Naive thymus-derived CD4-positive, alpha-beta T cell (primary cell): ENCODE measurements around the gene SPRN. TPM values are rescaled to one million over a fixed set of nuclear protein-coding genes. Genes with fewer than 3 reads are reported as not detected.

Experiments used
- ATAC-seq: fragments of 150-1000 bp; cut with Tn5 transposase; 2 replicates; pipeline ENCODE4 v1.10.0; 2021; ENCODE audit warnings: mild to moderate bottlenecking, moderate library complexity
- CTCF ChIA-PET: fragments of 350-600 bp; sonication (Branson Sonifier 250); formaldehyde crosslinking; loops from one replicate; lab custom pipeline; 2021; ENCODE audit warnings: antibody characterized with exemption; lab: Charles Lee
- POLR2A ChIA-PET: fragments of 350-600 bp; sonication (Branson Sonifier 250); formaldehyde crosslinking; loops from one replicate; lab custom pipeline; 2021; ENCODE audit warnings: antibody characterized with exemption, inconsistent platforms; lab: Charles Lee
- DNase-seq, 9 donors: peaks; one replicate each; pipeline versions ENCODE4 v3.0.0 to v3.0.0-alpha.2; 2020 to 2022; ENCODE audit warnings: mixed read lengths in 1 of 9
- H3K27ac ChIP-seq: one replicate; pipeline ENCODE4 v1.7.0; 2013; ENCODE audit warnings: mild to moderate bottlenecking, low read depth, low read length, moderate library complexity
- H3K27me3 ChIP-seq, 2 donors: one replicate each; pipeline ENCODE4 v1.7.0; 2013; ENCODE audit warnings: low read length in 2 of 2, mild to moderate bottlenecking in 2 of 2, moderate library complexity in 2 of 2; ENCODE audit not compliant: control insufficient read depth in 2 of 2, insufficient read depth in 2 of 2
- H3K36me3 ChIP-seq, 3 experiments: 1 replicate in 2 of 3; 2 replicates in 1 of 3; pipeline ENCODE4 v1.7.0; 2013; ENCODE audit warnings: low read length in 3 of 3, mild to moderate bottlenecking in 3 of 3, moderate library complexity in 1 of 3; ENCODE audit not compliant: insufficient read depth in 3 of 3, control insufficient read depth in 2 of 3
- H3K4me1 ChIP-seq, 2 donors: one replicate each; pipeline ENCODE4 v1.7.0; 2013; ENCODE audit warnings: low read length in 2 of 2, mild to moderate bottlenecking in 2 of 2, moderate library complexity in 1 of 2; ENCODE audit not compliant: control insufficient read depth in 2 of 2, insufficient read depth in 2 of 2
- H3K4me3 ChIP-seq: 2 replicates; pipeline ENCODE4 v1.7.0; 2013; ENCODE audit warnings: mild to moderate bottlenecking, low read length
- H3K9me3 ChIP-seq, 3 experiments: 1 replicate in 2 of 3; 2 replicates in 1 of 3; pipeline ENCODE4 v1.7.0; 2013; ENCODE audit warnings: low read length in 3 of 3; ENCODE audit not compliant: control insufficient read depth in 2 of 3
- H3K27ac Mint-ChIP-seq, 9 donors: one replicate each; pipeline ENCODE4 v1.8.0; 2020 to 2022; ENCODE audit warnings: mixed read lengths in 9 of 9, mild to moderate bottlenecking in 8 of 9, moderate library complexity in 5 of 9, inconsistent platforms in 2 of 9
- H3K27me3 Mint-ChIP-seq, 5 donors: one replicate each; pipeline ENCODE4 v1.8.0; 2021 to 2022; ENCODE audit warnings: mixed read lengths in 5 of 5, mild to moderate bottlenecking in 1 of 5
- H3K36me3 Mint-ChIP-seq, 5 donors: one replicate each; pipeline ENCODE4 v1.8.0; 2020 to 2022; ENCODE audit warnings: mixed read lengths in 5 of 5, mild to moderate bottlenecking in 3 of 5, inconsistent platforms in 1 of 5
- H3K4me1 Mint-ChIP-seq, 7 donors: one replicate each; pipeline ENCODE4 v1.8.0; 2020 to 2022; ENCODE audit warnings: mixed read lengths in 7 of 7, mild to moderate bottlenecking in 3 of 7, inconsistent platforms in 1 of 7
- H3K4me3 Mint-ChIP-seq, 10 donors: one replicate each; pipeline ENCODE4 v1.8.0; 2020 to 2022; ENCODE audit warnings: mild to moderate bottlenecking in 10 of 10, mixed read lengths in 10 of 10, moderate library complexity in 6 of 10, inconsistent platforms in 2 of 10
- H3K9me3 Mint-ChIP-seq, 11 donors: one replicate each; pipeline ENCODE4 v1.8.0; 2020 to 2022; ENCODE audit warnings: mixed read lengths in 11 of 11, mild to moderate bottlenecking in 4 of 11, inconsistent platforms in 1 of 11, moderate library complexity in 1 of 11
- intact Hi-C, 2 donors: fragments of 100-400 bp; cut with micrococcal nuclease; formaldehyde crosslinking; loops; one replicate each; pipeline ENCODE4 v1.15.1; 2023
- polyA plus RNA-seq, 2 donors: library from polyadenylated mRNA; unstranded; fragments of 300-500 nt; fragmentation: Illumina TruSeq; gene quantifications; one replicate each; pipeline ENCODE4 v1.2.3, GENCODE V29; 2021
- total RNA-seq, 6 experiments: library from RNA in 5 of 6; stranded (reverse) in 5 of 6; gene quantifications; 1 replicate in 5 of 6; 2 replicates in 1 of 6; pipeline ENCODE4 v1.2.3 and lab custom pipeline; 2021 to 2026

The SPRN gene
- total and polyA plus RNA-seq, 7 experiments from 2014 or later, result 0.10 to 0.34 TPM; not detected in 5

DNA sequence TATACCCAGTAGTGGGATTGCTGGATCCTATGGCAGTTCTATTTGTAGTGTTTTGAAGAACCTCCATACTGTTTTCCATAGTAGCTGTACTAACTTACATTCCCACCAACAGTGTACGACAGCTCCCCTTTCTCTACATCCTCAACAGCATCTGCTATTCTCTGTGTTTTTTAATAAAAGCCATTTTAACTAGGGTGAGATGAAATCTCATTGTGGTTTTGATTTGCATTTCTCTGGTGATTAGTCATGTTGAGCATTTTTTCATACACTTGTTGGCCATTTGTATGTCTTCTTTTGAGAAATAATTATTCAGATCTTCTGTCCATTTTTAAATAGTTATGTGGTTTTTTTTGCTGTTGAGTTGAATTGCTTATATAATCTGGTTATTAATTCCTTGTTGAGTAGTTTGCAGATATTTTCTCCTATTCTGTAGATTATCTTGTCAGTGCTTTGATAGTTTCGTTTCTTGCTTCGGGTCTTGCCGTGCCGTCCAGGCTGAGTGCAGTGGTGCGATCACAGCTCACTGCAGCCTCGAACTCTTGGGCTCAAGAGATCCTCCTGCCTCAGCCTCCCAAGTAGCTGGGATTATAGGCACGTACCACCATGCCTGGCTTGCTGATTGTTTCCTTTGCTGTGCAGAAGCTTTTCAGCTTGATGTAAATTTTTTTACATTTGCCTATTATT, 18.4 kb downstream of the SPRN start:
- H3K27ac ChIP-seq, result no peak overlapping the region
- H3K27me3 Mint-ChIP-seq, result no peaks in the 10 kb centered on the region
- peaks cover 0 to 23% (median 8%) of the 10 kb centered on the region in 11 donors for H3K9me3 Mint-ChIP-seq
- peaks cover 26 to 56% (median 35%) of the 10 kb centered on the region in 7 donors for H3K4me1 Mint-ChIP-seq
- ChIA-PET POLR2A (no interaction called here), CTCF (no interaction called here)
- ATAC-seq (no peak), DNase-seq (no peak)
- no peak overlapping the region for H3K27ac Mint-ChIP-seq
- H3K4me3 Mint-ChIP-seq, result no peak overlapping the region
- peaks cover 29 to 84% (median 72%) of the 10 kb centered on the region in 5 donors for H3K36me3 Mint-ChIP-seq
- peaks cover 5 to 71% (median 9%) of the 10 kb centered on the region in 3 experiments for H3K36me3 ChIP-seq
- intact Hi-C loops, result no loop called here
- no peak overlapping the region for H3K4me3 ChIP-seq
- H3K9me3 ChIP-seq, result peaks cover 0 to 7% (median 0%) of the 10 kb centered on the region in 3 experiments
- H3K27me3 ChIP-seq, result no peaks in the 10 kb centered on the region
- no peaks in the 10 kb centered on the region for H3K4me1 ChIP-seq

DNA sequence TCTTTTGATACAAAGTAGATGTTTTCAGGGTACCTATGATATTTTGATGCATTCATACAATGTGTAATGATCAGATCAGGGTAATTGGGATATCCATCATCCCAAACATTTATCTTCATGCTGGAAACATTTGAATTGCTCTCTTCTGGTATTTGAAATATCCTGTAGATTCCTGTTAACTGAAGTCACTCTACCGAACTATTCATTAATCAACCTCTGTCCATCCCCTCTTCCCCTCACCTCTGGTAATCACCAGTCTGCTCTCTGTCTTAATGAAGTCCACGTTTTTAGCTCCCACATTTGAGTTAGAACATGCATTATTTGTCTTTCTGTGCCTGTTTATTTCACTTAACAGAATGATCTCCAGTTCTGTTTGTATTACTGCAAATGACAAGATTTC, 19.2 kb downstream of the SPRN start:
- no peak overlapping the region for H3K4me3 Mint-ChIP-seq

DNA sequence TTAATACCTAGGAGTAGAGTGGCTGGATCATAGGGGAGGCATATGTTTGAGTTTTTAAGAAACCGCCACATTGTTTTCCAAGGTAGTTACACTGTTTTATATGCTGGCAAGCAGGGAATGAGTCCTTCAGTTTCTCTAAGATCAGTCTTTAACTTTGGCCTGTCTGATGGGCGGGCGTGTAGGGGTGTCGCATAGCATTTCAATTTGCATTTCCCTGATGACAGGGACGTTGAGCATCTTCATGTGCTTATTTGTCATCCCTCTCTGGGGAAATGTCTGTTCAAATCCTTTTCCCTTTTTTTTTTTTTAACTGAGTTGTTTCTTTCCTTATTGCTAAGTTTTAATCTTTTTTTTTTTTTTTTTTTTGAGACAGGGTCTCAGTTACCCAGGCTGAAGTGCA, 20.6 kb downstream of the SPRN start:
- Mint-ChIP-seq H3K4me3 (no peak overlapping the region), H3K27me3 (no peaks in the 10 kb centered on the region), H3K27ac (peak overlapping the region in 1 of 9 donors; percentile 43), H3K4me1 (peaks cover 19 to 49% (median 39%) of the 10 kb centered on the region in 7 donors), H3K9me3 (peaks cover 0 to 6% (median under 1%) of the 10 kb centered on the region in 11 donors), H3K36me3 (peaks cover 17 to 71% (median 51%) of the 10 kb centered on the region in 5 donors)
- DNase-seq (no peak), ATAC-seq (no peak)
- CTCF ChIA-PET, result no interaction called here
- no peak overlapping the region for H3K27ac ChIP-seq
- POLR2A ChIA-PET, result interaction anchor here (0.8 kb wide), 1 partner anchor 9 kb away, joined by 3 read pairs; no protein-coding TSS in a partner anchor
- H3K4me3 ChIP-seq, result no peak overlapping the region
- H3K4me1 ChIP-seq, result no peaks in the 10 kb centered on the region
- H3K27me3 ChIP-seq, result no peaks in the 10 kb centered on the region
- intact Hi-C loops, result no loop called here
- no peaks in the 10 kb centered on the region for H3K9me3 ChIP-seq
- H3K36me3 ChIP-seq, result peaks cover 0 to 76% (median 3%) of the 10 kb centered on the region in 3 experiments

More for the DNA sequence above, 19.2 kb downstream of the SPRN start:
- H3K9me3 ChIP-seq, result peaks cover 0 to under 1% (median 0%) of the 10 kb centered on the region in 3 experiments
- CTCF ChIA-PET, result no interaction called here
- ATAC-seq (no peak), DNase-seq (no peak)
- H3K4me1 ChIP-seq, result no peaks in the 10 kb centered on the region
- Mint-ChIP-seq H3K27me3 (no peaks in the 10 kb centered on the region), H3K4me1 (peaks cover 27 to 60% (median 41%) of the 10 kb centered on the region in 7 donors), H3K27ac (peak overlapping the region in 1 of 9 donors; percentile 26), H3K36me3 (peaks cover 25 to 84% (median 65%) of the 10 kb centered on the region in 5 donors), H3K9me3 (peaks cover 0 to 16% (median 5%) of the 10 kb centered on the region in 11 donors)
- peaks cover 0 to 71% (median 3%) of the 10 kb centered on the region in 3 experiments for H3K36me3 ChIP-seq
- POLR2A ChIA-PET, result no interaction called here
- no peaks in the 10 kb centered on the region for H3K27me3 ChIP-seq
- H3K4me3 ChIP-seq, result no peak overlapping the region
- no peak overlapping the region for H3K27ac ChIP-seq
- intact Hi-C loops, result no loop called here

DNA sequence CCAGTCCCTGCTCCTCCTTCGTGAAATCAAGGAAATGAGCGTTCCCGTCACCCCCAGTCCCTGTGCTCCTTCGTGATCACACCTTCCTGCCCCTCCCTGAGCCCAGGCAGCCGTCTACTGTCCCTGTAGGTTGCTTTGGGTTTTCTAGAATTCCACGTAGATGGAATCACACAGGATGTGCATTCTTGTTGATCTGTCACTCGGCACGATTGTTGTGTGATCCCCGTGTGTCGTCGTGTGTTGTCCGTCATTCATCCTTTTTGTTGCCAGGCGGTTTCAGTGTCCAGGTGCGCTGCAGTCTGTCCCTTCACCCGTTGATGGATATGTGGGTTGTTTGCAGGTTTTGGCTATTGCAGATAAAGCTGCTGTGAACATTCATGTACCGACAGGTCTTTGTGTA, 21.1 kb downstream of the SPRN start:
- ChIA-PET CTCF (no interaction called here), POLR2A (no interaction called here)
- Histone ChIP-seq H3K4me1 (no peaks in the 10 kb centered on the region), H3K36me3 (peaks cover 0 to 77% (median 3%) of the 10 kb centered on the region in 3 experiments), H3K27me3 (no peaks in the 10 kb centered on the region), H3K4me3 (no peak overlapping the region), H3K9me3 (no peaks in the 10 kb centered on the region), H3K27ac (no peak overlapping the region)
- Mint-ChIP-seq H3K27ac (peak overlapping the region in 1 of 9 donors; percentile 43), H3K27me3 (no peaks in the 10 kb centered on the region), H3K9me3 (peaks cover 0 to 2% (median 0%) of the 10 kb centered on the region in 11 donors), H3K36me3 (peaks cover 16 to 71% (median 47%) of the 10 kb centered on the region in 5 donors), H3K4me3 (no peak overlapping the region), H3K4me1 (peaks cover 15 to 45% (median 39%) of the 10 kb centered on the region in 7 donors)
- intact Hi-C loops, result no loop called here
- DNase-seq (no peak), ATAC-seq (no peak)

DNA sequence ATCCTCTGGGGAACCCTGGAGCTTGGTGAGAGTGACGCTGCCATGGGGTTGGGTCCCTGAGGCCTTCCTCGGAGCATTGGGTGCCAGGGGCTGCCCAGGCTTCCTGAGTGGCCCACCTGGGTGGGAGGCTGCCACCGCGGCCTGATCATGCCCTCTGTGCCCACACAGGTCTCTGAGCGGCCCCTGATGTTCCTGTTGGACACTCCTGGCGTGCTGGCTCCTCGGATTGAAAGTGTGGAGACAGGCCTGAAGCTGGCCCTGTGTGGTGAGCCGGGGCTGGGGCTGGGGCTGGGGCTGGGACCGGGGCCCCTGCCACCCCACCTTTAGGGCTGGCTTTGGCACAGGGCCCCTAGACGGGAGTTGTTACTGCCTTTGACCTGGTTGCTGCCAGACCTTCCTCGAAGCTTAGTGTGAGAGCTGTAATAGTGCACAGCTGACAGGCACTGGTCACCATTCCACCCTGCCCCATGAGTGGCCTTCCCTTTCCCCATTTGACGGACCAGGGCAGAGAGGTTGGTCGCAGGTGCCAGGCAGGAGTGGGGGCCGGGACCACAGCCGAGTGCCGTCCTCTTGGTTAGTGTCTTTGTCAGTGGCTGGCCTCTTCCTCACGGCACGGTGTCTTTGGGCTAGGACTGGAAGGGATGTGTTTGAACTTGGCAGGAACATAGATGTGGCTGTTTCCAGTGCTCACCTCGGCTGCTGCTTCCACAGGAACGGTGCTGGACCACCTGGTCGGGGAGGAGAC, 22.3 kb downstream of the SPRN start:
- POLR2A ChIA-PET, result no interaction called here
- H3K36me3 ChIP-seq, result peaks cover 0 to 77% (median 3%) of the 10 kb centered on the region in 3 experiments

DNA sequence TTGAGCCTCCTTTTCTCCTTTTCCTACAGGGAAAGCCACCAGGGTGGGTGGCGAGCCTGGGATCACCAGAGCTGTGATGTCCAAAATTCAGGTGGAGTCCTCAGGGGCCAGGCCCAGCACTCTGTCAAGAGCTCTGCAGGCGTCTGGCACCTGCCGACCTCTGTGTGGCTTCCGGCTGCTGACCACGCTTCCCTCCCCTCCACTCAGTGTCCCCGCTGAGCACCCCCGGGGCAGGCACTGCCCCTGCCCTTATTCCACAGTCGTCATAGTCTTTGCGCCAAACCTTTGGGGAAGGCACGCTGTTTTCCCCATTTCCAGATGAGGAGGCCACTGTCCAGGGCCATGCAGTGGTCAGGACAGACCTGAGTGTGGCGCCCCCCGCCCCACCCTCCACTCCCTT, 22.9 kb downstream of the SPRN start:
- Histone ChIP-seq H3K27ac (no peak overlapping the region), H3K9me3 (no peaks in the 10 kb centered on the region), H3K27me3 (no peaks in the 10 kb centered on the region), H3K4me3 (no peak overlapping the region), H3K4me1 (no peaks in the 10 kb centered on the region), H3K36me3 (peaks cover 0 to 83% (median 3%) of the 10 kb centered on the region in 3 experiments)
- POLR2A ChIA-PET, result no interaction called here
- intact Hi-C loops, result no loop called here
- Mint-ChIP-seq H3K9me3 (no peaks in the 10 kb centered on the region), H3K4me3 (peak overlapping the region in 1 of 10 donors; percentile 61), H3K27me3 (no peaks in the 10 kb centered on the region), H3K27ac (peak overlapping the region in 4 of 9 donors; percentile 15 to 83 (median 52)), H3K36me3 (peaks cover 14 to 63% (median 32%) of the 10 kb centered on the region in 5 donors), H3K4me1 (peaks cover 20 to 38% (median 37%) of the 10 kb centered on the region in 7 donors)
- no peak for DNase-seq
- ATAC-seq, result no peak
- CTCF ChIA-PET, result no interaction called here

More for the DNA sequence above, 22.3 kb downstream of the SPRN start:
- DNase-seq, result no peak
- Histone ChIP-seq H3K9me3 (no peaks in the 10 kb centered on the region), H3K27me3 (no peaks in the 10 kb centered on the region), H3K4me1 (no peaks in the 10 kb centered on the region), H3K4me3 (no peak overlapping the region), H3K27ac (no peak overlapping the region)
- no peak overlapping the region for H3K4me3 Mint-ChIP-seq
- H3K9me3 Mint-ChIP-seq, result no peaks in the 10 kb centered on the region
- peaks cover 14 to 70% (median 37%) of the 10 kb centered on the region in 5 donors for H3K36me3 Mint-ChIP-seq
- no peaks in the 10 kb centered on the region for H3K27me3 Mint-ChIP-seq
- ATAC-seq, result no peak
- intact Hi-C loops, result no loop called here
- H3K4me1 Mint-ChIP-seq, result peaks cover 16 to 42% (median 37%) of the 10 kb centered on the region in 7 donors
- H3K27ac Mint-ChIP-seq, result peak overlapping the region in 1 of 9 donors; percentile 48
- CTCF ChIA-PET, result no interaction called here
